Measurements from ENCODE around the gene BNC2.

BNC2 gene

DNA sequence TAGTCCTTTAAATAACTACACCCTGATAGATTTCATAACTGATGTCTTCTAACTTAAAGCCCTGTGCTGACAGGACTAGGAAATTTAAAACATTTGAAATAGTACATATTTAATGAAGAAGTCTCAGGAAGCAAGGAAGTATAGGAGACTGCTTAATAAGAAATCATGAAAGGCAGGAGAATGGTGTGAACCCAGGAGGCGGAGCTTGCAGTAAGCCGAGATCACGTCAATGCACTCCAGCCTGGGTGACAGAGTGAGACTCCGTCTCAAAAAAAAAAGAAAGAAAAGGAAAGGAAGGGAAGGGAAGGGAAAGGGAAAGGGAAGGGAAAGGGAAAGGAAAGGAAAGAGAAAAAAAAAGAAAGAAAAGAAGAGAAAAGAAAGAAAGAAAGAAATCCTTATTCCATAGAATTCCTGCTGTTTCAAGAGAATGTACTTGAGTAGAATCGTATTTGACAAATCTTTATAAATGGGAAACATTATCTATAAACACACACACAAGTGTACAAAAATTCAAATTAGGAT lies 74.1 kb downstream of the BNC2 start:
- Histone ChIP-seq H3K27me3 (ENCODE audit: insufficient read depth, low read length, poor library complexity) (no peaks in the 10 kb centered on the region), H4K8ac (ENCODE audit: low read depth, low read length) (no peak overlapping the region), H3K4ac (ENCODE audit: low read depth, low read length) (no peak overlapping the region), H2BK5ac (ENCODE audit: low read length) (no peak overlapping the region), H3K56ac (ENCODE audit: low read length) (no peak overlapping the region), H3K23ac (ENCODE audit: low read length) (no peak overlapping the region), H3K9ac (ENCODE audit: low read length) (no peak overlapping the region), H3K4me1 (ENCODE audit: control insufficient read depth, low read depth, low read length) (no peaks in the 10 kb centered on the region), H3K4me3 (ENCODE audit: low read length) (no peak overlapping the region), H2AK5ac (ENCODE audit: low read length) (no peak overlapping the region), H3K18ac (ENCODE audit: low read length) (no peak overlapping the region), H3K79me1 (ENCODE audit: low read length) (no peaks in the 10 kb centered on the region), H3K27ac (ENCODE audit: low read depth, low read length) (no peak overlapping the region), H3K79me2 (ENCODE audit: control insufficient read depth, insufficient read depth, low read length) (no peaks in the 10 kb centered on the region), H3K36me3 (ENCODE audit: control insufficient read depth, insufficient read depth, low read length) (no peaks in the 10 kb centered on the region), H4K5ac (ENCODE audit: low read length) (no peak overlapping the region), H3K4me2 (ENCODE audit: low read length) (no peak overlapping the region), H2BK120ac (ENCODE audit: low read depth, low read length) (no peak overlapping the region), H2BK15ac (replicated peaks; ENCODE audit: low read depth) (no peak overlapping the region)
- DNase-seq = no peak
- whole genome bisulfite sequencing (ENCODE audit: extremely low coverage, insufficient coverage, low lambda C conversion rate) = no CpG with 5 or more reads among the region's 5 CpGs

DNA sequence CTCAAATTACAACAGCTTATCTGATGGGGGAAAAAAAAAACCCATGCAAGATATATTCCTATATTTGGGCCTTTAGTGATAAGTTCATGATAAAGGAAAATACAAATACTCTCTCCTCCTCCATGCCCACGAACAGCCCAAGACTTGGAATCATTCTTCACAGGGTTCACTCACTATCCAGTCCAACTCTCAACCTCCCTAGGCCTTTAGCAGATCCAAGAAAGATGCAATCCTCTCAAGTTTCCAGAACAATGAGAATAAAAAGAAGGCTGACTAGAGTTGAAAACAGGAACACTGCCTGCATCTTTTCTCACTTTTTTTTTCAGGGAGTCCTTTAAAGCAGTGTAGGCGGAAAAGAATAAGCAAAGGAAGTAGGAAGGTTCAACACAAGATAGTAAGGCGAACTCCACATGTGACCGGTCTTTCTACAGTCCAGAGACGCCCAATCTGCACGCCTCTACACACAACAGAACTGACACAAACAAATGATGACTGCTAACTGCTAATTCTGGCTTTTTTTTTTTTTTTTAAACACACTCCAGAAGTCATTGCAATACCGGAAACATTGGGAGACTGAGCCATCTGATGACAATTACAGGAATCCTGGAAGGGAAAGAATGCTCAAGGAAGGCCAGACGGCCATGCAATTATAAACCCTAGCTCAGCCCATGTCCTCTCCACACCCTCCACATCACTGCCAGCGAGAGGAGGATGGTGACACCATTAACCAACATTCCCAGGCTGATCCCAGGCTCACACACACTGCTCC lies 75.4 kb downstream of the BNC2 start:
- H4K5ac ChIP-seq (ENCODE audit: low read length) = no peak overlapping the region
- H3K79me1 ChIP-seq (ENCODE audit: low read length) = no peaks in the 10 kb centered on the region
- H3K18ac ChIP-seq (ENCODE audit: low read length) = no peak overlapping the region
- no peak for DNase-seq
- H3K4me3 ChIP-seq (ENCODE audit: low read length) = no peak overlapping the region
- H3K27ac ChIP-seq (ENCODE audit: low read depth, low read length) = no peak overlapping the region
- no peak overlapping the region for H2BK120ac ChIP-seq (ENCODE audit: low read depth, low read length)
- no peak overlapping the region for H2BK15ac ChIP-seq (replicated peaks; ENCODE audit: low read depth)
- no CpG with 5 or more reads among the region's 9 CpGs for WGBS (ENCODE audit: extremely low coverage, insufficient coverage, low lambda C conversion rate)
- H3K4ac ChIP-seq (ENCODE audit: low read depth, low read length) = no peak overlapping the region
- H3K27me3 ChIP-seq (ENCODE audit: insufficient read depth, low read length, poor library complexity) = no peaks in the 10 kb centered on the region
- H4K8ac ChIP-seq (ENCODE audit: low read depth, low read length) = no peak overlapping the region
- H3K4me2 ChIP-seq (ENCODE audit: low read length) = no peak overlapping the region
- H3K56ac ChIP-seq (ENCODE audit: low read length) = no peak overlapping the region
- H2AK5ac ChIP-seq (ENCODE audit: low read length) = no peak overlapping the region
- no peak overlapping the region for H2BK5ac ChIP-seq (ENCODE audit: low read length)
- no peaks in the 10 kb centered on the region for H3K79me2 ChIP-seq (ENCODE audit: control insufficient read depth, insufficient read depth, low read length)
- H3K23ac ChIP-seq (ENCODE audit: low read length) = no peak overlapping the region
- no peaks in the 10 kb centered on the region for H3K36me3 ChIP-seq (ENCODE audit: control insufficient read depth, insufficient read depth, low read length)
- H3K4me1 ChIP-seq (ENCODE audit: control insufficient read depth, low read depth, low read length) = no peaks in the 10 kb centered on the region
- H3K9ac ChIP-seq (ENCODE audit: low read length) = no peak overlapping the region

DNA sequence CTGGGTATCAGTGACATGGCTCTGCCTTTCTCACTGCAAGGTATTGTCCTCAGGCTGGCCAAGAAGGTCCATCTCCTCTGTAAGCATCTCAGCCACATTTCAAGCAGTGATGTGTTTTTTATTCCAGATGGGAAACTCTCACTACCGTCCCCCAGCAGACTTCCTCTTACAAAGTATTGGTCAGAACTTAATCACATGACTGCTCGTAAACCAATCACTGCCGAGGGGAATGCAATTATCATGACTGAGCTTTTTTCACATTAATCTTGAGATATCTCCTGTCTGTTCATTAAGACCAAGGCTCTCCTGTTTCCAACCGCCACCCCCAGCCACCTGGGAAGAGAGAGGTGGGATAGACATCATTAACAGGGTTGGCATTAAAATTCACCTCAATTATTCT lies 76.4 kb downstream of the BNC2 start:
- Histone ChIP-seq H3K4me1 (ENCODE audit: control insufficient read depth, low read depth, low read length) (no peaks in the 10 kb centered on the region), H2BK15ac (replicated peaks; ENCODE audit: low read depth) (no peak overlapping the region), H4K5ac (ENCODE audit: low read length) (no peak overlapping the region), H3K4ac (ENCODE audit: low read depth, low read length) (no peak overlapping the region), H3K56ac (ENCODE audit: low read length) (no peak overlapping the region), H3K4me2 (ENCODE audit: low read length) (no peak overlapping the region), H3K9ac (ENCODE audit: low read length) (no peak overlapping the region), H3K18ac (ENCODE audit: low read length) (no peak overlapping the region), H2BK120ac (ENCODE audit: low read depth, low read length) (no peak overlapping the region), H3K36me3 (ENCODE audit: control insufficient read depth, insufficient read depth, low read length) (no peaks in the 10 kb centered on the region), H3K79me2 (ENCODE audit: control insufficient read depth, insufficient read depth, low read length) (no peaks in the 10 kb centered on the region), H4K8ac (ENCODE audit: low read depth, low read length) (no peak overlapping the region), H3K27ac (ENCODE audit: low read depth, low read length) (no peak overlapping the region), H3K27me3 (ENCODE audit: insufficient read depth, low read length, poor library complexity) (no peaks in the 10 kb centered on the region), H3K79me1 (ENCODE audit: low read length) (no peaks in the 10 kb centered on the region), H2AK5ac (ENCODE audit: low read length) (no peak overlapping the region), H3K23ac (ENCODE audit: low read length) (no peak overlapping the region), H3K4me3 (ENCODE audit: low read length) (no peak overlapping the region), H2BK5ac (ENCODE audit: low read length) (no peak overlapping the region)
- no CpG with 5 or more reads among the region's 4 CpGs for WGBS (ENCODE audit: extremely low coverage, insufficient coverage, low lambda C conversion rate)
- no peak for DNase-seq

DNA sequence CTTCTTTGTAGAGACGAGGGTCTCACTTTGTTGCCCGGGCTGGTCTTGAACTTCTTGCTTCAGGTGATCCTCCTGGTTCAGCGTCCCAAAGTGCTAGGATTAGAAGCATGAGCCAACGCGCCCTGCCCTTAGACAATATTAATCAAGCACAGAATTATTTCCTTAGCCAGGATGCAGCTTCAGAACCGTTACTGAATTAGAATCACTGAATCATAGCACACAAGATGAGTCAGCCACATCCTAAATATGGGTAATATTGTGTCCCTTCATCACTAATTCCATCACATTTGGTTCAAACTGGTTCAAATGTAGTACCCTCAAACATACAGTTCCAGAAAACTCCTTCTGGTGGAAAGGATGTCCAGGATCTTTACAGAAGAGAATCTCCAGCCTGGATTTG lies 82.7 kb downstream of the BNC2 start:
- no peak overlapping the region for H4K5ac ChIP-seq (ENCODE audit: low read length)
- H3K4me3 ChIP-seq (ENCODE audit: low read length) = no peak overlapping the region
- H3K4ac ChIP-seq (ENCODE audit: low read depth, low read length) = no peak overlapping the region
- no peak overlapping the region for H3K18ac ChIP-seq (ENCODE audit: low read length)
- H2BK120ac ChIP-seq (ENCODE audit: low read depth, low read length) = no peak overlapping the region
- no peak overlapping the region for H3K56ac ChIP-seq (ENCODE audit: low read length)
- no peak overlapping the region for H4K8ac ChIP-seq (ENCODE audit: low read depth, low read length)
- H3K79me1 ChIP-seq (ENCODE audit: low read length) = no peaks in the 10 kb centered on the region
- no peak overlapping the region for H3K9ac ChIP-seq (ENCODE audit: low read length)
- no peak for DNase-seq
- H3K79me2 ChIP-seq (ENCODE audit: control insufficient read depth, insufficient read depth, low read length) = no peaks in the 10 kb centered on the region
- H3K4me1 ChIP-seq (ENCODE audit: control insufficient read depth, low read depth, low read length) = no peaks in the 10 kb centered on the region
- no peak overlapping the region for H2AK5ac ChIP-seq (ENCODE audit: low read length)
- H3K27ac ChIP-seq (ENCODE audit: low read depth, low read length) = no peak overlapping the region
- no peak overlapping the region for H3K23ac ChIP-seq (ENCODE audit: low read length)
- no peak overlapping the region for H2BK15ac ChIP-seq (replicated peaks; ENCODE audit: low read depth)
- H3K36me3 ChIP-seq (ENCODE audit: control insufficient read depth, insufficient read depth, low read length) = no peaks in the 10 kb centered on the region
- H2BK5ac ChIP-seq (ENCODE audit: low read length) = no peak overlapping the region
- no CpG with 5 or more reads among the region's 6 CpGs for WGBS (ENCODE audit: extremely low coverage, insufficient coverage, low lambda C conversion rate)
- no peaks in the 10 kb centered on the region for H3K27me3 ChIP-seq (ENCODE audit: insufficient read depth, low read length, poor library complexity)
- H3K4me2 ChIP-seq (ENCODE audit: low read length) = no peak overlapping the region

DNA sequence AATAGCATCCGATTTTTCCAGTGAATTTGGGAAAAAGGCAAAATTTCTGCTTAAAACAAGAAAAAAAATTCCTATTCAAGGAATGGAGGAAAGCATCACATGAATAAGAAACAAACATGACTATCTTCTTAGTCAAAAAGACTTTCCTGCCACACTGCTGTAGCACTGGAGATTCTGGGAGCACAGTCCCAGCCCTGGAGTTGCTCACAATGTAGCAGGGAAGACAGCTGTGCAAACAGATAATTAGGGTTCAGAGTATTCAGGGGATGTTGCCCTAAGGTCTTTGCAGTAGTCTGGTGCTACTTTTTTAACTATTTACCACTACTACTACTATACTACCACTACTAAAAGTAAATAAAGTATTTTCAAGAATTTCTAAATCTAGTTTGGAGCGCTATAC lies 86.5 kb downstream of the BNC2 start:
- H4K8ac ChIP-seq (ENCODE audit: low read depth, low read length) = no peak overlapping the region
- H2BK5ac ChIP-seq (ENCODE audit: low read length) = no peak overlapping the region
- no peak overlapping the region for H3K23ac ChIP-seq (ENCODE audit: low read length)
- H3K27ac ChIP-seq (ENCODE audit: low read depth, low read length) = no peak overlapping the region
- no peak overlapping the region for H3K4ac ChIP-seq (ENCODE audit: low read depth, low read length)
- no peak overlapping the region for H2AK5ac ChIP-seq (ENCODE audit: low read length)
- no CpG with 5 or more reads among the region's 2 CpGs for WGBS (ENCODE audit: extremely low coverage, insufficient coverage, low lambda C conversion rate)
- H3K18ac ChIP-seq (ENCODE audit: low read length) = no peak overlapping the region
- H3K36me3 ChIP-seq (ENCODE audit: control insufficient read depth, insufficient read depth, low read length) = no peaks in the 10 kb centered on the region
- no peak overlapping the region for H3K4me3 ChIP-seq (ENCODE audit: low read length)
- no peak for DNase-seq
- H2BK120ac ChIP-seq (ENCODE audit: low read depth, low read length) = no peak overlapping the region
- H3K4me1 ChIP-seq (ENCODE audit: control insufficient read depth, low read depth, low read length) = no peaks in the 10 kb centered on the region
- H3K27me3 ChIP-seq (ENCODE audit: insufficient read depth, low read length, poor library complexity) = no peaks in the 10 kb centered on the region
- H3K9ac ChIP-seq (ENCODE audit: low read length) = no peak overlapping the region
- no peaks in the 10 kb centered on the region for H3K79me2 ChIP-seq (ENCODE audit: control insufficient read depth, insufficient read depth, low read length)
- no peak overlapping the region for H3K56ac ChIP-seq (ENCODE audit: low read length)
- no peak overlapping the region for H4K5ac ChIP-seq (ENCODE audit: low read length)
- no peak overlapping the region for H3K4me2 ChIP-seq (ENCODE audit: low read length)
- H2BK15ac ChIP-seq (replicated peaks; ENCODE audit: low read depth) = no peak overlapping the region
- no peaks in the 10 kb centered on the region for H3K79me1 ChIP-seq (ENCODE audit: low read length)

DNA sequence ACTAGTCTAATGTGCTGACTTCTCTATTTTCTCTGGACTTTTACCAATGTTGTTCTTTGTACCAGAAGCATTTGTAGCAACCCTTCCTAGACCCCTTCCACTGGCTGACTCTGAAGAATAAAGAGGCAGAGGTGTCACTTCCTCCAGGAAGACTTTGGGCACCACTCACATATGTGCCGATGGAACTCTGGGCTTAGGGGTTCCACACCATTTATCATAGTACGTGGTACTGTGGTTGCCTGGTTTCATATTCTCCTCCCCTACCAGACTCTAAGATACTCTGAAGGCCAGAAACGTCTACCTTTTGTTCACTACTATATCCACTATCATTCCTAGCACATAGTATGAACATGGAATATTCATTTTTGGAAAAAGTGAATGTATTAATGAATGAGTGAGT lies 88.0 kb downstream of the BNC2 start:
- Histone ChIP-seq H3K79me2 (ENCODE audit: control insufficient read depth, insufficient read depth, low read length) (no peaks in the 10 kb centered on the region), H3K4me1 (ENCODE audit: control insufficient read depth, low read depth, low read length) (no peaks in the 10 kb centered on the region), H3K27me3 (ENCODE audit: insufficient read depth, low read length, poor library complexity) (no peaks in the 10 kb centered on the region), H3K36me3 (ENCODE audit: control insufficient read depth, insufficient read depth, low read length) (no peaks in the 10 kb centered on the region), H4K8ac (ENCODE audit: low read depth, low read length) (no peak overlapping the region), H2BK15ac (replicated peaks; ENCODE audit: low read depth) (no peak overlapping the region), H3K4me3 (ENCODE audit: low read length) (no peak overlapping the region), H3K4ac (ENCODE audit: low read depth, low read length) (no peak overlapping the region), H3K79me1 (ENCODE audit: low read length) (no peaks in the 10 kb centered on the region), H2BK120ac (ENCODE audit: low read depth, low read length) (no peak overlapping the region), H3K27ac (ENCODE audit: low read depth, low read length) (no peak overlapping the region), H3K23ac (ENCODE audit: low read length) (no peak overlapping the region), H3K9ac (ENCODE audit: low read length) (no peak overlapping the region), H2BK5ac (ENCODE audit: low read length) (no peak overlapping the region), H3K4me2 (ENCODE audit: low read length) (no peak overlapping the region), H4K5ac (ENCODE audit: low read length) (no peak overlapping the region), H2AK5ac (ENCODE audit: low read length) (no peak overlapping the region), H3K56ac (ENCODE audit: low read length) (no peak overlapping the region), H3K18ac (ENCODE audit: low read length) (no peak overlapping the region)
- WGBS (ENCODE audit: extremely low coverage, insufficient coverage, low lambda C conversion rate) = no CpG with 5 or more reads among the region's 3 CpGs
- no peak for DNase-seq
